ENCODE data around the gene USP50.
"Not testable (repeated sequence)": the region's sequence is repeated elsewhere in the genome, so short reads cannot be mapped to it uniquely, and the experiment has no call there.

USP50 gene

DNA sequence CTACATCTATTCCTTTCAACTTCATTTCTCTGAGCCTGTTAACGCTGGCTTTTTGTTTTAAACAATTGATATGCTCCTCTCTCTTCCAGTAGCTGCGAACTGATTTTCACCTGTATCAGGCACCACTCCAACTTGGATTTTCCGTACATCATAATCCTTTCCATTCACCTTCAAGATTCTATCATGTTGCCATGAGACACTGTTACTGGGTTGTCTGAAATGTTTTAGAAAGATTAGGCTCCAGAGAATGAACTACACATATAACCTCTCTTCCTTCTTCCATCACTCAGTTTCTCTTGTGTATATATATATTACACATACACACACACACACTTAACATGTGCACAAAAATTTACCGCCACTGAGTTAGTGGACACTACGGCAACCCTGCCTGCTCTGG, at the start of gene USP50:
Gene USP50 (minus strand): TSS at position 101 of the 400 bp plus-strand sequence. CDS start 141 bp downstream, outside the sequence.
- DNase-seq, result no peak

- DNase-seq, result no peak
These were observed 47.8 kb upstream of the USP50 start for GRCh38 chr15:50594311-50594710.

DNA sequence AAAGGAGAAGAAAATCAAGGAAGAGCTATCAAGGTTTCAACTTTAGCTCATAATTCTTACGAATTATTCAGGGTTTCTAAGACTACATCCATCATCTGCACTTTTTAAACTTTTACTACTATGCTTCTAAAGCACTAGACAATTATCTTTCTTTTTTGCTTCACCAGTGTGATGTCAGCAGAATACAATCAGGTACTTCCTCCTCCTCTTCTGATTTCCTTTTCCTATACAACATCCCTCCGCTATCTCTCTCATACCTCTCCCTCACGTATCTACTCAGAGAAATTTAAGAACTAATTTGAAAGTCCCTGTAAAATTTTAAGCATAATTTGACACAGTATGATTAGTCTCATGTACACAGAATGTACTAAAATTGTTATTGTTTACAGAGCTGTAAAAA, 47.3 kb upstream of the USP50 start:
- no peak for DNase-seq

GRCh38 chr15:50590288-50590687, 43.8 kb upstream of the USP50 start:
- DNase-seq, result no peak

DNA sequence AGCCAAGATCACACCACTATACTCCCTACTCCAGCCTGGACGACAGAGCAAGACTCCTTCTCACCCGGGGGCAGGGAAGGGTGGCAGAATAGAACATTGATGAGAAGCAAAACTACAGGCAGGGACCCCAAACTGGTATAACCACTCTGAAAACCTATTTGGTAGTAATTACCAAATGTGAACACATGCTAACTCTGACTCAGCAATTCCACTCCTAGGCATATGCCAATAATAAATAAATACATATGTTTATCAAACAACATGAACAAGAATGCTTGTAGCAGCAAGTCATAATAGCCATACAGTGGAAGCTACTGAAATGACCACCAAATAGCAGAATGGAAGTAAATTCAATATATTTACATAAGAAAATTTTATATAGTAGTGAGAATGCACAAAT, 31.0 kb upstream of the USP50 start:
- no peak for DNase-seq

DNA sequence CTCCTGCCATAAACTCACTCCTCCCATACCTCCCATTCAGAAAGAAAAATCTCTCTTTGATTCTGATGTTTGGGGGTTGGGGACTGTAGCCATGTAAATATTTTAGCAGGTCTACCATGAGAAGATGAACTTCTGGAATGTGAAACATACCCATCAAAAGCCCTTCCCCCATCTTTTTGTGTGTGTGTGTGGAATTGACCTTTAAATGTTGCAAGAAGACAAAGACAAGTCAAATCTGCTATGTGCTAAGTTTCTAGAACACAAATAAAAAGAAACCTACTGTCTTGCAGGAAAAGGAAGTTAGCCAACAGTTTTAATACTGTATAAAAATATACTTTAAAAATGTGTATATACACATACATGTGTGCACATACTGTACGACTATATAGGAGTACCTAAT, 29.7 kb upstream of the USP50 start:
- DNase-seq, result no peak

GRCh38 chr15:50573842-50574241, 27.4 kb upstream of the USP50 start:
- DNase-seq, result not testable (repeated sequence)

- no peak for DNase-seq
These were observed 17.3 kb upstream of the USP50 start for GRCh38 chr15:50563756-50564155.

DNA sequence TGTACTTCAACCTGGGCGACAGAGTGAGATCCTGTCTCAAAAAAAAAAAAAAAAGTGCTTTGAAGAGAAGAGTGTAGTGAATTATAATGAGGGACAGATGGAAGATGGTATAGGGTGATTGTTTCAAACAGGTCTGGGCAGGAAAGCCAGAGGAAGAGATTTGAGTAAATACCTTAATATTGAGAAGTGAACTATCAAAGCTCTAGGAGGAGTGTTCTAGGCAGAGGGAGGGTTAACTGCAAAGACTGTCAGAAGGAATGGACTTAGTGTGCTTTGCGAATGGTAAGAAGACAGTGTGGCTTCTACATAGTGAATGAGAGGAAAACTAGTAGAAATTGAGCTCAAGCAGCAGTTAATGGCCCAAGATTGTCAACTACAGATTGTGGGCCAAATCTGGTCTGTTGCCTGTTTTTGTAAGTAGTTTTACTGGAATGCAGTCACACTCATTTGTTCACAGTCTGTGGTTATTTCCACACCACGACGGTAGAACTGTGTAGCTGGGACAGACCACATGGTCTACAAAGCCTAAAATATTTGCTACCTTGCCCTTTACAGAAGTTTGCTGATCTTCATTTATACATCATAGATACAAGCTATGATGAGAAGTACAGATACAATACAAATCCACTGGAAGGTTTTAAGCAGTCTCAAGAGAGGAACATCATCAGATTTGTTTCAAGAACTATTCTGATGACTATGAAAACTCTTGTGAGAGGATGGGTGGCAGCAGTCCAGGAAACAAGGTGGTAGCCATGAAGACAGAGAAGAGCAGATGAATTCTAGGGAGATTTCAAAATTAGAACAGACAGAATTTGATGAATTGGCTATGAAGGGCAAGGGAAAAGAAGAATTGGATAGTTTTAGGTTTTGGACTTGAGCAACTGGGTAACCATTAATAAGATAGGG, 16.5 kb upstream of the USP50 start:
- no peak for DNase-seq

DNA sequence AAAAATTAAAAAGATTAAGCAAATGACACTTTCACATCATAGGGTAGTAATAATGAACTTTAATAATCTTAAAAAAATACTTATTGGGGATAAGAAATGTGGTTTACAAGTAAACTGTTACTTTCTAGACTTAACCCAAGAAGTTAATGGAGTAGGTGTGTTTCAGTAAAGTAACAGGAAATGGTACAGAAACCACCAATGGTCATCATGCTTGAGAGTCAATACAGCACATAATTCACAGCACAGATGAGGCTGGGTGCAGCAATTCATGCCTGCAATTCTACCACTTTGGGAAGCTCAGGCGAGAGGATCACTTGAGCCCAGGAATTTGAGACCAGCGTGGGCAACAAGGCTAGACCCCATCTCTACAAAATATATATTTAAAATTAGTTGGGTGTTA, 11.5 kb upstream of the USP50 start:
- DNase-seq, result no peak

DNA sequence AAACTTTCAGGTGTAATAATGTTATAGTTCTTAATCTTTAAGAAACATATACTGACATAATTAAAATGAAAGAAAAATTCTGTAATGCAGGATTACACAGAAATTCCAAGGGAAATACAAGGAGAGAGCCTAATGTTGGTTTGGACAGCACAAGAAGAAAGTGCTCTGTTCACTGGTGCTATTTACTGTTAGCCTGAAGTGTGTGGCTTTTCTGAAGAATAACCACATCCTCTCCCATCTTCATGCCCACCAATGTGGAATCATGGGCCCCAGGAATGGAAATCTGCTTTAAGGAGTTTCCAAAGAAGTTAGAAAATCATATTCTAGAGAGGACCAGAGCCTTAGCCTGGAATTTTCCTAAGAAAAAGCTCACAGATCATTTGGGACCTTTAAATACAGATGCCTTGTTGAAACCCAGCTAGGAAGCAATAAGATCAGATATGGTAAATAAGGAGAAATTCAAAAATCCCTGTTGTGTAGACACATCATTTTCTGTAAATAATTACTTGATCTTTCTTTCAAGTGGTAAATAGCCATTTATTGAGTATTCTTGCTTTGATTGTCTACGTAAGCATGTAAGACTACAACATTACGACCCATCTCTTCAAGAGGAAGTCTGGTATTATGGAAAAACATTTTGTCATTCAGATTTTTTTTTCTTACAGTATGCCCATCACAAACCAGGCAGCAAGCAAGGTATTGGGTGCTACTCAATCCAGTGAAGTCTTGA, 10.3 kb upstream of the USP50 start:
- no peak for DNase-seq

DNA sequence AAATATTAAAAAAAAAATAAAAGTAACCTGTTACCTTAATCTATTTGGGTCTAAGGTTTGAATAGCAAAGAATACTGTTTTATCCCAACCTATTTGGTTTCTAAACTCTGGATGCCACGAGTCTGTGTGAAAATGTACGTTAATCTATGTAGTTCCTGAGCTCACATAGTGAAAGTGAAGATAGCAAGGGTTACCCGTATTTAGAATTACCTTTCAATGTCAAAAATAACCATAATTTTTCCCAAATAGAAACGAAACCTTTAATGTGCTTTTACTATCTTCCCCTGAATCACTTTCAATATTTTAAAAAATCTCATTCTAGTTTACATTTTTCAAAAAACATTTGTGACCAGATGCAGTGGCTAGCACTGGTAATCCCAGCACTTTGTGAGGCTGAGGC, 5.8 kb upstream of the USP50 start:
- DNase-seq, result no peak

DNA sequence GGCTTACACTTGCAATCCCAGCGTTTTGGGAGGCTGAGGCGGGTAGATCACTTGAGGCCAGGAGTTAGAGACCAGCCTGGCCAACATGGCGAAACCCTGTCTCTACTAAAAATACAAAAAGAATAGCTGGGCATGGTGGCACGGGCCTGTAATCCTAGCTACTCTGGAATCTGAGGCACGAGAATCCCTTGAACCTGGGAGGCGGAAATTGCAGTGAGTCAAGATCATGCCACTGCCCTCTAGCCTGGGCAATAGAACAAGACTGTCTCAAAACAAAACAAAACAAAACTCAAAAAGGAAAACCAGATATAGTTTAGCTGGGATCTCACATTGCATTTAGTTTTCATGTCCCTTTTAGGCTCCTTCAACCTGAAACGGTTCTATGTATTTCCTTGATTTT, 2.9 kb upstream of the USP50 start:
- no peak for DNase-seq

DNA sequence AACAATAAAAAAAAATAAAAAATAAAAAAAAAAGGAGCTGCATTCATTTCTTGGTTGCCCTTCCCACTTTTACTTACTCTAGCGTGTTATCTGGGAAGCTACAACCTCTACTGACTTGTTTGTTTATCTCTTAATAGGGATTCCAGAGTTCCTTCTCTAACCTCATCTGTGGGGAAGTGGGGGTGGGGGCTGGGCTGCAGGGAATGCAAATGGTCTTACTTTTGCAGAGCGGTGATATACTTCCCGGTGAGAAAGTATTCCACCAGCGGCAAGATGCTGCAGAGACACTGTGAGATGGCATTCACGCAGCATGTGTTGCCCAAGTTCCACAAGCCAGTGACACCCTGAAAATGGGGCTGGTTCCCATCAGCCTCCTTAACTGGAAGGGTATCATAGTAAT, 2.1 kb downstream of the USP50 start:
- no peak for DNase-seq

DNA sequence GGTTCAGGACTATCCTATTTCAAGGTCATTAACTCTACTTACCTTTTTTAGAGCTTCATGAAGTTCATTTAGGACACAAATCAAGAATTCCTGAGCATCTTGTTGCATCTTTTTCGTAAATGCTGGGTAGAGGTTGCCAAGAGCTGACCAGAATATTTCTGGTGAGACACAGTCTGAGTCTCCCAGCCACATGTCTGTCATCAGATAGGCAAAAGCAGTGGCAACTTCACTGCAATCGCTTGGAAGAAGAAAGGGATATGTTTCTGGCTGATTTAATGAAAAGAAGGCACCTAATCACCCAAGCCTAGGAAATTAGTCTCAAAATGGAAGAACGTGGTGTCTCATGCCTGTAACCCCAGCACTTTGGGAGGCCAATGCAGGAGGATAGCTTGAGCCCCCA, 2.9 kb downstream of the USP50 start:
- DNase-seq, result no peak

DNA sequence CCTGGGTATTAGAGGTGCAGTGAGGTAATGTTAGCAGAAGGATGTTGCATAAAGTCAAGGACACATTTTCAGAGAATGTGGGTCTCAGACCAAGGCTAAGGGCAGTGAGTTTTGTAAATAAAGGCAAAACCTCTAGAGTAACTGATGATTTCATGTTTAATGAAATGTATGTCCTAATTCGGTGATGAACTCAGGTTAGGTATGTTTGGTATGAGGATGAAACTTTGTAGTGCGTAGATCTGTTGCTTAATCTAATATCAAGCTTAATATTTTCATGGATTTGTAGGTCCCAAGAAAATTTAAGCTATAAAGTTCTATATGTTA, 3.6 kb downstream of the USP50 start:
- DNase-seq, result no peak

DNA sequence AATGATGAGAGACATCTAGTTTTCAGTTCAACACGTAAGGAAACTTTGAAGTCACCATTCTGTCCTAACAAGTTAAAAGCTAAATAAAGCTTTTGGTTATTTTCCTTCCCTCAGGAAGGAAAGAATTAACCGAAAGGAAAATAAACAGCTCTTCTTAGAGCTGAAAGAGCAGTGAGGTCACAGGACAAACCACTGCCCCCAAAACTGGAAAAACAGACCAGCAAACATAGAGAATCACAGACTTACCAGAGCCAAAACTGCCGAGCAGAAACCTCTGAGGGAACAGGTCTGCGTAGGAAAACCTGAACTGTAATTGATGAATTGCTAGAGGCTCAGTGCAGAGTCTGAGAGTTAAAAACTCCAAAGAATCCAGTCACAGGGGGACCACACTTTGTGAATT, 14.7 kb downstream of the USP50 start:
- no peak for DNase-seq

DNA sequence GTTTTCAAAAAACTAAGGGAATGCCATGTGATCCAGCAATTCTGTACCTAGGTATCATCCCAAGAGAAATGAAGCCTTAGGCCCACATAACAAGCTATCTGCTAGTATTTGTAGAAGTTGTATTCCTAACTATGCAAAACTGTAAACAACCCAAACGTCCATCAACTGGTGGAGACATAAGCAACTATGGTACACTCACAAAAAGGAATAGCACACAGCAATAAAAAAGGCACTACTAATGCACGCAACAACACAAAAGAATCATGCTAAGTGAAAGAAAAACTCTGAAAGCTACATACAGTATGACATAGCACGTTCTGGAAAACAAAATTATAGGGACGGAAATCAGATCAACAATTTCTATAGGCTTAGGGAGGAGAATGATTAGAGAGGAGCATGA, 15.3 kb downstream of the USP50 start:
- DNase-seq, result no peak

- no peak for DNase-seq
These were observed 22.6 kb downstream of the USP50 start for GRCh38 chr15:50523851-50524251.

DNA sequence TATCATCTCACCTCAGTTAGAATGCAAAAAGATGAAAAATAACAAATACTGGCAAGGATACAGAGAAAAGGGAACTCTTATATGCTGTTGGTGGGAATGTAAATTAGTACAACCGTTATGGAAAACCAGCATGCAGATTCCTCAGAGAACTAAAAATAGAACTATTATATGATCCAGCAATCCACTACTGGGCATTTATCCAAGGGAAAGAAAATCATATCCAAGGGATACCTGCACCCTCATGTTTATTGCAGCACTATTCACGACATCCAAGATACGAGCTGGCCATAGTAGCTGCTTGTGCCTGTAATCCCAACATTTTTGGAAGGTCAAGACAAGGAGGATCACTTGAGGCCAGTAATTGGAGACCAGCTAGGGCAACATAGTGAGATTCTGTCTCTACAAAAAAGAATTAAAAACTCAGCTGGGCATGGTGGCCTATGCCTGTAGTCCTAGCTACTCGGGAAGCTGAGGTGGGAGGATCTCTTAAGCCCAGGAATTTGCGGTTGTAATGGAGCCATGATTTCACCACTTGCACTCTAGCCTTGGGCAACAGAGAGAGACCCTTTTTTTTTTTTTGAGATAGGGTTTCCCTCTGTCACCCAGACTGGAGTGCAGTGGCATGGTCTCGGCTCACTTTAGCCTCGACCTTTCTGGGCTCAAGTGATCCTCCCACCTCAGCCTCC, 26.6 kb downstream of the USP50 start:
- DNase-seq, result no peak

DNA sequence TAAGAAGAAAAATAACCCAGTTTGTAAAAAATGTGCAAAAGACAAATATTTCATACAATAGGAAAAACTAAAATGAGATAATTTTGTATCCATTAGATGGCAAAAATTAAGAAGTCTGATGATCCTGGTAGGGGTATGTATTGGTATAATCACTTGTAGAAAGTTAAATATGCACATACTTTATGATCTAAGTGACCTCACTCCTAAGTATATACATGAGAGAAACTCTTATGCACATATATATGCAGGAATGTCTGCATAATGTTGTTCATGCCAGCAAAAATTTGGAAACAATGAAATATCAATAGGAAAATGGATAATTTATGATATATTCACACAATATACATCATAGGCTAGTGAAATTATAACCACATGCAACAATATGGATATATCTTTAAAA, 33.5 kb downstream of the USP50 start:
- DNase-seq, result no peak

- DNase-seq, result no peak
These were observed 40.3 kb downstream of the USP50 start for GRCh38 chr15:50506121-50506520.

DNA sequence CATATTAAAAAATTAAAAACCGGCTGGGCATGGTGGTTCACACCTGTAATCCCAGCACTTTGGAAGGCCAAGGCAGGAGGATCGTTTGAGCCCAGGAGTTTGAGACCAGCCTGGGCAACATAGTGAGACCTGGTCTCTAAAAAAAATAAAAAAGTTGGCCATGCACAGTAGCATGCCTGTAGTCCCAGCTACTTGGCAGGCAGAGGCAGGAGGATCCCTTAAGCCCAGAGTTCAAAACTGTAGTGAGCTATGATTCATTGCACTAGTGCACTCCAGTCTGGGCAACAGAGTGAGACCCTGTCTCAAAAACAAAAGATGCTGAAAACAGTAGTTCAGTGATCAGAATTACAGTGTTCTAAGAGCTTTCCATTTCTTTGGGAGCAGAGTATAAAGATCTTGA, 40.8 kb downstream of the USP50 start:
- DNase-seq, result not testable (repeated sequence)

DNA sequence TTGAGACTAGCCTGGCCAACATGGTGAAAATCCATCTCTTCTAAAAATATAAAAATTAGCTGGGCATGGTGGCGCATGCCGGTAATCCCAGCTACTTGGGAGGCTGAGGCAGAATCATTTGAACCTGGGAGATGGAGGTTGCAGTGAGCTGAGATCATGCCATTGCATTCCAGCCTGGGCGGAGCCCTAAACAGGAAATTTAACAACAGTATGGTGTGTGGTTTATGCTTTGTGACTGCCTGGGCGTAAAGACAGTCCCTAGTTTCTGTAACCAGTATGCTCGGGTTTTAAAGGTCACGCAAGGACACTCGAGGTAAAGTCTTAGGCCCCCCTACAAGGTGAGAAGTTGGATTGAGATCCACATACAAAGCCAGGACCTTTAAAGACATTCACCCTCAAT, 43.3 kb downstream of the USP50 start:
- no peak for DNase-seq

Measured in activated CD8-positive, alpha-beta memory T cell treated with anti-CD3 and anti-CD28 coated beads for 24 hours (primary cell).